GM12892 (cell line): ENCODE measurements around the gene GAS7.

ENCODE experiments used
- POLR2A ChIP-seq: IDR thresholded peaks from 2 replicates; pipeline ENCODE4 v1.6.1; 2011; ENCODE audit warnings: low read depth, low read length, control low read depth
- POLR2AphosphoS5 ChIP-seq: IDR thresholded peaks from 2 replicates; pipeline ENCODE4 v1.6.1; 2011; ENCODE audit warnings: low read depth, low read length, control low read depth
- TAF1 ChIP-seq: IDR thresholded peaks from 2 replicates; pipeline ENCODE4 v1.6.1; 2011; ENCODE audit warnings: low read depth, mild to moderate bottlenecking, control low read depth, low read length, borderline replicate concordance

DNA sequence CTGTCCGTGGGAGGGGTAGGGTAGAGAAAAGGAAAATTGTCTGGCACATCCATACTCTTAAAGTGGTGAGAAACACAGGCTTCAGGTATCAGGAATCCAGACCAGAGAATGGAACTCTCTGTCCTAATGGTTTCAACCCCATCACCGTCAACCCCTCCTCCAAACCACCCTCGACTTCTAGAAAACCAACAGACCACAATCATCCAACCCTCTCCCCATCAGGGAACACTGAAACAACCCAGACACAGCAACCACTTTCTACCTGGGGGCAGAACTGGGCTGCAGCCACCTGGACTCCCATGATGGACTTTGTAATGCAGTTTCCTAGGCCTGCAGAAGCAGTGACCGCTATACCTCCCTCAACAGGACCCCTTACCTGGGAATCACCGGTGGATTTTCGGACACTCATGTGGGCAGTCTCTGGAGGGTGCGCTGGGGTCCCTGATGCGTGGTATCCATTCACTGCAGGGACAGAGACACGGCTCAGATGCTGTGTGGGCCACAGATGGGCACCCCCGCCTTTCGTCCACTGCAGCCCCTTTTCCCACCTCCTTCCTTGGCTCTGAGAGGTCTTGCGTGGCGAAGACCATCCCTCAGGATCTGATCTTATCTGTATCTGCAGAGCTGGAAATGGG is 229.0 kb downstream of the GAS7 start:
- TF ChIP-seq POLR2AphosphoS5 (no peak), POLR2A (no peak), TAF1 (no peak)
